Heart right ventricle (tissue), 16 donors: Measurements from ENCODE around the gene TMEM123. TPM values are rescaled to one million over a fixed set of nuclear protein-coding genes. Genes with fewer than 3 reads are reported as not detected.

Source experiments
- ATAC-seq, 8 donors: fragments of 200-7000 bp; cut with Tn5 transposase; one replicate each; pipeline ENCODE4 v1.9.1; 2020; ENCODE audit warnings: mild to moderate bottlenecking in 8 of 8, moderate library complexity in 8 of 8, moderate number of reproducible peaks in 1 of 8
- DNase-seq, 2 donors: peaks; one replicate each; pipeline ENCODE4 v3.0.0-alpha.2; 2020
- H3K27ac ChIP-seq, 10 donors: fragments of 200-600 bp; sonication (generic) in 2 of 10; one replicate each; pipeline versions ENCODE4 v1.5.0 to v1.8.0; 2020 to 2022; ENCODE audit warnings: mild to moderate bottlenecking in 3 of 10
- H3K27me3 ChIP-seq, 7 donors: fragments of 200-600 bp; one replicate each; pipeline ENCODE4 v1.8.0; 2021 to 2022; ENCODE audit warnings: mild to moderate bottlenecking in 2 of 7
- H3K36me3 ChIP-seq, 9 donors: fragments of 200-600 bp; sonication (generic) in 1 of 9; one replicate each; pipeline versions ENCODE4 v1.5.0 to v1.8.0; 2020 to 2022; ENCODE audit warnings: mild to moderate bottlenecking in 2 of 9
- H3K4me1 ChIP-seq, 9 donors: fragments of 200-600 bp; sonication (generic) in 1 of 9; one replicate each; pipeline versions ENCODE4 v1.5.0 to v1.8.0; 2020 to 2022; ENCODE audit warnings: mild to moderate bottlenecking in 4 of 9
- H3K4me3 ChIP-seq, 10 donors: fragments of 200-600 bp; sonication (generic) in 2 of 10; one replicate each; pipeline versions ENCODE4 v1.5.0 to v1.8.0; 2020 to 2022; ENCODE audit warnings: mild to moderate bottlenecking in 7 of 10, moderate library complexity in 2 of 10
- H3K9me3 ChIP-seq, 11 donors: fragments of 200-600 bp in 10 of 11; sonication (generic) in 2 of 11; one replicate each; pipeline versions ENCODE4 v1.5.0 to v1.8.0; 2013 to 2022; ENCODE audit warnings: mild to moderate bottlenecking in 2 of 11, control low read depth in 1 of 11, moderate library complexity in 1 of 11
- WGBS, 2 donors: extraction: QIAGEN DNeasy Blood & Tissue Kit; methylation state at CpG; one replicate each; pipeline ENCODE4 v1.1.7; 2013; ENCODE audit warnings: inconsistent platforms in 1 of 2; 5-methylcytosine and 5-hydroxymethylcytosine counted together
- intact Hi-C, 10 donors: fragments of 100-400 bp; cut with DNase I; formaldehyde crosslinking; loops; one replicate each; pipeline versions ENCODE4 v1.11.1 to v1.14.2; 2022
- polyA plus RNA-seq, 2 donors: library from polyadenylated mRNA; stranded (reverse); fragments of 200-250 nt; gene quantifications; one replicate each; pipeline ENCODE4 v1.2.3, GENCODE V29; 2013
- total RNA-seq, 10 donors: library from RNA; stranded (reverse); fragmentation: NEBNext Ultra II Directional in 3 of 10; extraction: Animal tissue kit (Norgen Biotek cat#: 25700) in 3 of 10; gene quantifications; one replicate each; pipeline versions ENCODE4 v1.2.1 to v1.2.4, GENCODE V29; 2021 to 2023
- TF ChIP-seq, protein P1 (sequence below), 9 donors: fragments of 200-600 bp; sonication (generic) in 2 of 9; IDR thresholded peaks; one replicate each; pipeline versions ENCODE4 v1.5.0 to v1.8.0; 2021 to 2022; ENCODE audit warnings: antibody characterized with exemption in 9 of 9, mild to moderate bottlenecking in 5 of 9, moderate library complexity in 1 of 9
- donor health status: Arrhythmogenic right ventricular cardiomyopathy.
- donor health status: ischemic (EF 13 %, LVEDD 7.1; RV severe dilation, severe dysfunction).
- donor health status: healthy with polysubstance abuse.
- donor health status: DM: no; HTN: yes; CAD: no.
- donor health status: DM: no; HTN: no; CAD: no.
- donor health status: ischemic (EF 25% LVEDD 6.9; RV normal size, moderate dysfunction).
- donor health status: ischemic (EF 25% LVEDD 5.7; RV mildly dilated, moderate dysfunction).
- donor health status: healthy.
- donor health status: DM: yes; HTN: yes; CAD: no.
- donor health status: Ischemic cardiomyopathy.
- donor health status: ischemic (EF 35%, LVEDD 5.7; RV mildly dilated, moderate dysfunction).
- donor health status: nonischemic (EF 11% LVEDD 7.7; RV severe dilation, severe dysfunction).
- donor health status: DM: yes; HTN: yes; CAD: no.
- donor health status: PGD.
- donor health status: ischemic (EF 29% LVEDD 5.4; RV normal size, mild dysfunction).
- donor health status: nonischemic (EF 23%, LVEDD 6.1; RV moderate dilation, normal function).

The TMEM123 gene
- total and polyA plus RNA-seq, 12 donors = 18.7 to 98.7 (median 77.4) TPM

DNA sequence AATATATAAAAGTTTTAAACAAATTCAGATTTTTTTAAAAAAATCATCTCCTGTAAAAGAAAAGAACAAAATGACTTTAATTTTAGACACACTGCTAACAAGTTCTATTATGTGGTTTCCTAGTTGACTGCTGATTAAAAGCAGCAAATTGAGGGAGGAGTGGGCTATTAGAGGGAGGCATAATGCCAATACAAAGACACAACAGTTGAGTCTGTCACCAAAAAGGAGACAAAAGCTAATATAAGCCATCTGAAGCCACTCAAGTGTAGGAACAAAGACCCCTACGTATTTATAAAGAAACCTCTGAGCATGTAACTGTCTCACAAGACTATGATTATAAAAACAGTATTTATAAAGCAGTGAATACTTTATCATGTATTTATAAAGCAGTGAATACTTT, 28.6 kb downstream of the TMEM123 start:
- 89 to 94% methylated on average over 1 of the region's 1 CpG for WGBS, 2 donors
- ATAC-seq = no peak
- intact Hi-C loops = no loop called here

DNA sequence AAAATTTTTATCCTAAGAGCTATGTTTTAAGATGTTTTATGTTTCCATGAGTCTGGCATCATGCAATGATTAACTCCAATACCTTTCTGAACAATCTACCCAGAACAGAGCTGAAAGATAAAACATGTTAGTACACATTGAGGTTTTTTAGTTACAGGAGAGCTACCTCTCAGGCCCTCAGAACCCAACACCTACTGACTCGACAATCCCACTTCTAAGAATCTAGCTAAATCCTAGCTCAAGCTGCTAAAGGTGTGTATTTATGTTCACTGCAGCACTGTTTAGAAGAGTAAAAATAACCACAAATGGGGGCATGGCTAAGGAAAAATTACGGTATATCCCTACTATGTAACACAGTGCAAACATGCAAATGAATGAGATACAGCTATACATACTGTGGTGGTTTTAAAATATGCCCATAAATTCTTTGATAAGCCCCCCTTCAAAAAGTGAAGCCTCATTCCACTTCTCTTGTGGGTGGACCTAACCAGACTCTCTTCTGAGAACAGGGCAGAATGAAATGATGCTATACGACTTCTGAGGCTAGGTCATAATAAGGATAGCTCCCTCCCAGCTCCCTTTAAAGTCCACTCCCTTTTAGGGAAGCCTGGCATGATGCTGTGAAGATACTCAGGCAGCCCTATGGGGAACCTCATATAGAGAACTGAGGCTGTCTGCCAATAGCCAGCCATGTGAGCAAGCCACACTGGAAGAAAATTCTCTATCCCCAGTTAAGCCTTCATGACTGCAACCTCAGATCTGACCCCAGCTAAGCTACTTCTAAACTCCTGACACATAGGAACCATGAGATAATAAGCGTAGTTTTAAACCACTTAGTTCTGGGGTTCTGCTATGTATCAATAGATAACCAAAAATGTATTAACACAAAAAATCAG, 29.5 kb downstream of the TMEM123 start:
- Histone ChIP-seq H3K36me3 (no peaks in the 10 kb centered on the region), H3K4me1 (peaks cover 0 to 32% (median 11%) of the 10 kb centered on the region in 9 donors), H3K9me3 (peaks cover 0 to 7% (median 0%) of the 10 kb centered on the region in 11 donors), H3K4me3 (no peak overlapping the region), H3K27me3 (no peaks in the 10 kb centered on the region), H3K27ac (no peak overlapping the region)
- peak in 1 of 8 donors; percentile 42 for ATAC-seq
- TF ChIP-seq, protein P1, sequence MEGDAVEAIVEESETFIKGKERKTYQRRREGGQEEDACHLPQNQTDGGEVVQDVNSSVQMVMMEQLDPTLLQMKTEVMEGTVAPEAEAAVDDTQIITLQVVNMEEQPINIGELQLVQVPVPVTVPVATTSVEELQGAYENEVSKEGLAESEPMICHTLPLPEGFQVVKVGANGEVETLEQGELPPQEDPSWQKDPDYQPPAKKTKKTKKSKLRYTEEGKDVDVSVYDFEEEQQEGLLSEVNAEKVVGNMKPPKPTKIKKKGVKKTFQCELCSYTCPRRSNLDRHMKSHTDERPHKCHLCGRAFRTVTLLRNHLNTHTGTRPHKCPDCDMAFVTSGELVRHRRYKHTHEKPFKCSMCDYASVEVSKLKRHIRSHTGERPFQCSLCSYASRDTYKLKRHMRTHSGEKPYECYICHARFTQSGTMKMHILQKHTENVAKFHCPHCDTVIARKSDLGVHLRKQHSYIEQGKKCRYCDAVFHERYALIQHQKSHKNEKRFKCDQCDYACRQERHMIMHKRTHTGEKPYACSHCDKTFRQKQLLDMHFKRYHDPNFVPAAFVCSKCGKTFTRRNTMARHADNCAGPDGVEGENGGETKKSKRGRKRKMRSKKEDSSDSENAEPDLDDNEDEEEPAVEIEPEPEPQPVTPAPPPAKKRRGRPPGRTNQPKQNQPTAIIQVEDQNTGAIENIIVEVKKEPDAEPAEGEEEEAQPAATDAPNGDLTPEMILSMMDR (IDR thresholded peaks at IDR 0.05) = no peak
- intact Hi-C loops = no loop called here
- WGBS, 2 donors = 81 to 88% methylated on average over 4 of the region's 4 CpGs
- no peak for DNase-seq

More for the DNA sequence above, 28.6 kb downstream of the TMEM123 start:
- no peak for DNase-seq
- H3K27me3 ChIP-seq = no peaks in the 10 kb centered on the region
- H3K36me3 ChIP-seq = no peaks in the 10 kb centered on the region
- no peaks in the 10 kb centered on the region for H3K9me3 ChIP-seq
- TF ChIP-seq, protein P1 (IDR thresholded peaks at IDR 0.05) = no peak
- no peak overlapping the region for H3K27ac ChIP-seq
- H3K4me3 ChIP-seq = no peak overlapping the region
- peaks cover 0 to 41% (median 12%) of the 10 kb centered on the region in 9 donors for H3K4me1 ChIP-seq

DNA sequence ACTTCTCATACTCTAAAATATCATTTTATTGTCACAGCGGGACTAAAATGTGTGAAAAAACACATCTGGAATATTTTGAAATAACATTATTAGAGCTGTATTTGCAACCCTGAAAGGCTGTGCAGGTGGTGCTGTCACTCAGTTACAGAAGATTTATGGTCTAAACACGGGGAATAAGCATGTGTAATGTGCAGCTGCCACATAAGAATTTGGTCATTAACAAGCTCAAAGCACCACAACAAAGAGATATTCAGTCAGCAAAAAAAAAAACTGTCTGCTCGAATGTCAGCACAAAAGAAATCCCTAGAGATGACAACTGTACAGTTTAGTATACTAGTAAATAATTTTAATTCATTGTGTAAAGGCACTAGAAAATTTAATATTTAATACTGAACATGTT, 31.3 kb downstream of the TMEM123 start:
- WGBS, 2 donors = 53 to 54% methylated on average over 3 of the region's 3 CpGs
- no peak overlapping the region for H3K27ac ChIP-seq
- H3K27me3 ChIP-seq = no peaks in the 10 kb centered on the region
- H3K36me3 ChIP-seq = no peaks in the 10 kb centered on the region
- TF ChIP-seq, protein P1 (IDR thresholded peaks at IDR 0.05) = no peak
- no peak for DNase-seq
- no peak overlapping the region for H3K4me3 ChIP-seq
- H3K4me1 ChIP-seq = peaks cover 0 to 16% (median 9%) of the 10 kb centered on the region in 9 donors
- H3K9me3 ChIP-seq = peaks cover 0 to 19% (median 8%) of the 10 kb centered on the region in 11 donors
- ATAC-seq = no peak
- intact Hi-C loops = no loop called here

DNA sequence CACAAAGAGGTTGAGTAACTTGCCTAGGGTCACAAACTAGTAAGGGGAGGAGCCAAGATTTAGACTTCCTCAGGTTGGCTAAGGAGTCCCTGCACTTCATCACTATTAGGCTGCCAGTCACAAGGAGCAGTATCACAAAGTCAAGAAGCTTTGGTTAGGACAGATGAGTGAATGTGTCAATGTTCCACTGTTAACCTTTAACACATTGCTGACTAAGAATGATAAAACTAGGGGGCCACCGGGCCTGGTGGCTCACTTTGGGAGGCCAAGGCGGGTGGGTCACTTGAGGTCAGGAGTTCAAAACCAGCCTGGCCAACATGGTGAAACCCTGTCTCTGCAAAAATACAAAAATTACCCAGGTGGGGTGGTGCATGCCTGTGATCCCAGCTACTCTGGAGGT, 32.0 kb downstream of the TMEM123 start:
- no peaks in the 10 kb centered on the region for H3K36me3 ChIP-seq
- H3K9me3 ChIP-seq = peaks cover 0 to 24% (median 8%) of the 10 kb centered on the region in 11 donors
- DNase-seq (no peak), ATAC-seq (no peak)
- H3K4me1 ChIP-seq = peaks cover 0 to 9% (median 2%) of the 10 kb centered on the region in 9 donors
- no peaks in the 10 kb centered on the region for H3K27me3 ChIP-seq
- TF ChIP-seq, protein P1 (IDR thresholded peaks at IDR 0.05) = no peak
- H3K4me3 ChIP-seq = no peak overlapping the region
- intact Hi-C loops = no loop called here
- H3K27ac ChIP-seq = no peak overlapping the region
- WGBS, 2 donors = 73 to 77% methylated on average over 2 of the region's 2 CpGs
